Vagina (tissue), 2 donors: ENCODE data around the gene POLG2. TPM values are rescaled to one million over a fixed set of nuclear protein-coding genes. Genes with fewer than 3 reads are reported as not detected.
A peak's percentile ranks its signal among the peaks of the same experiment; 100 is the strongest.

Source experiments
- DNase-seq, 2 donors: peaks; one replicate each; pipeline ENCODE4 v3.0.0-alpha.2; 2017; ENCODE audit errors: extremely low spot score in 2 of 2
- H3K27ac ChIP-seq: fragments of 200-600 bp; sonication (generic); one replicate; pipeline ENCODE4 v1.5.1; 2019
- H3K27me3 ChIP-seq: fragments of 200-600 bp; sonication (generic); one replicate; pipeline ENCODE4 v1.5.1; 2019
- H3K36me3 ChIP-seq, 2 donors: fragments of 200-600 bp; sonication (generic); one replicate each; pipeline ENCODE4 v1.5.1; 2017 to 2019
- H3K4me1 ChIP-seq: fragments of 200-600 bp; sonication (generic); one replicate; pipeline ENCODE4 v1.5.1; 2019
- H3K4me3 ChIP-seq, 2 donors: fragments of 200-600 bp; sonication (generic); 1 replicate in 1 of 2; 2 replicates in 1 of 2; pipeline ENCODE4 v1.5.1; 2016 to 2019
- H3K9me3 ChIP-seq: fragments of 200-600 bp; sonication (generic); one replicate; pipeline ENCODE4 v1.5.1; 2019
- CTCF ChIP-seq, 3 experiments: fragments of 450-650 bp in 2 of 3; fragments of 200-600 bp in 1 of 3; sonication (generic) in 1 of 3; IDR thresholded peaks; one replicate each; pipeline ENCODE4 v1.5.1; 2017 to 2019; ENCODE audit warnings: antibody characterized with exemption in 3 of 3, mild to moderate bottlenecking in 2 of 3, moderate library complexity in 2 of 3
- POLR2A ChIP-seq, 2 donors: fragments of 450-650 bp; IDR thresholded peaks; one replicate each; pipeline ENCODE4 v1.6.1; 2017; ENCODE audit warnings: antibody characterized with exemption in 2 of 2, mild to moderate bottlenecking in 2 of 2, moderate library complexity in 2 of 2
- POLR2AphosphoS5 ChIP-seq, 2 donors: sonication (generic); formaldehyde crosslinking; IDR thresholded peaks; one replicate each; pipeline ENCODE4 v1.9.0; 2017; ENCODE audit warnings: antibody characterized with exemption in 2 of 2, mild to moderate bottlenecking in 2 of 2, low read depth in 1 of 2; ENCODE audit not compliant: insufficient read depth in 1 of 2
- intact Hi-C: fragments of 100-400 bp; cut with DNase I; formaldehyde crosslinking; loops from one replicate; pipeline ENCODE4 v1.15.1; 2023
- total RNA-seq: library from RNA; depleted of rRNA; stranded (reverse); fragments of >200 nt; gene quantifications from one replicate; pipeline ENCODE4 v1.2.3, GENCODE V29; 2016

POLG2 gene
- total RNA-seq = 16.7 TPM

DNA sequence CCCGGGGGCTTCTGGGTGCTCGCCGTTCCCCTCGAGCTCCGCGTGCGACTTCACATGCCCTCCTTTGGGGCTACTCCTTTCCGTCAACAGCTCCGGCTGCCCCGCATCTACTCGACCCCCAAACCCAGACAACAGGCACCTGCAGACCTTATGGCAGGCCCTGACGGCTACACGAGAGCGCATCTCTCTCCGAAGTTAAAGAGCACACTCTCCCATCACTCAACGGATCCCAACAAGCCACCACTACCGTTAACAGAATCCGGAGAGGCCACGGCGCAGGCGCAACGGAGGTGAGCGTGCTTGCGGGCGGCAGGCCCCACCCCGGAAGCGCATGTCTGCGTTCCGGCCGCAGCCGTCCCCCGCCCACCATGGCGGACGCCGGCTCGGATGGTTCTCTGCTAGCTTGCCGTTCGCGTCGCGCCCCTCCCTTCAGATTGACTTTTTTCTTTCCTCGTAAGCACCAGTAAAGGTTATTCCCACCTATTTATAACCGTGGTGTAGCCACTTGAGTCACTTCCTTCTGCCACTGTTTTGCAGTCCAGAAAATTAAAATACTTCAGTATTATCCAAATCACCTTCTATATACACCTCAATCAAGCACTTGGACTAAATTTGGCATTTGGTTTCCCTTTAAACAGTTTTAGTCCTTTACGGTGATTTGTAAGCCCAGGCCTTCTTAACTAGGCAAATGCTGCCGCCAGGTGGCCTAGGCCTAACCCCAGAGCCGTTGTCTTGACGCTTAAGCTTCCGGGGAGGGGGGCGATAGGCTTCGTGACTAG lies at the start of gene POLG2:
TSS of gene POLG2 (minus strand) at position 269 of the 779 bp plus-strand sequence. CDS start at position 183, 86 bp downstream.
- Histone ChIP-seq H3K36me3 (peaks cover 15 to 46% of the 10 kb centered on the region in 2 donors), H3K27ac (peak within 1 kb of the TSS; percentile 78), H3K4me1 (peaks cover 71% of the 10 kb centered on the region), H3K4me3 (peak within 1 kb of the TSS; percentile 71 to 78), H3K27me3 (no peaks in the 10 kb centered on the region), H3K9me3 (no peaks in the 10 kb centered on the region)
- peak in 1 of 2 donors; percentile 89 for DNase-seq
- peak; percentile 81 to 90 for TF ChIP-seq POLR2AphosphoS5 (IDR thresholded peaks at IDR 0.05; ENCODE audit: insufficient read depth in 1 of 2, low read depth in 1 of 2)
- TF ChIP-seq POLR2A (IDR thresholded peaks at IDR 0.05) = no peak
- TF ChIP-seq CTCF (IDR thresholded peaks at IDR 0.05) = peak in 1 of 3 experiments; percentile 34
- intact Hi-C loops = loop anchor here (10.0 kb wide), 1 partner anchor 192 kb away; no protein-coding TSS in a partner anchor

GRCh38 chr17:64544742-64545141 lies 47.9 kb upstream of the POLG2 start:
- Histone ChIP-seq H3K36me3 (peaks cover 0 to 30% of the 10 kb centered on the region in 2 donors), H3K9me3 (no peaks in the 10 kb centered on the region), H3K27ac (no peak overlapping the region), H3K27me3 (no peaks in the 10 kb centered on the region), H3K4me3 (no peak overlapping the region), H3K4me1 (no peaks in the 10 kb centered on the region)
- intact Hi-C loops = no loop called here
- no peak for DNase-seq
- TF ChIP-seq POLR2AphosphoS5 (IDR thresholded peaks at IDR 0.05; ENCODE audit: insufficient read depth in 1 of 2, low read depth in 1 of 2) = no peak
- TF ChIP-seq CTCF (IDR thresholded peaks at IDR 0.05) = no peak
- TF ChIP-seq POLR2A (IDR thresholded peaks at IDR 0.05) = no peak

GRCh38 chr17:64540118-64540776 lies 43.4 kb upstream of the POLG2 start:
- intact Hi-C loops = no loop called here
- no peaks in the 10 kb centered on the region for H3K27me3 ChIP-seq
- no peaks in the 10 kb centered on the region for H3K9me3 ChIP-seq
- no peak overlapping the region for H3K4me3 ChIP-seq
- H3K27ac ChIP-seq = no peak overlapping the region
- H3K36me3 ChIP-seq = peaks cover 0 to 34% of the 10 kb centered on the region in 2 donors
- no peak for TF ChIP-seq POLR2A (IDR thresholded peaks at IDR 0.05)
- no peak for TF ChIP-seq CTCF (IDR thresholded peaks at IDR 0.05)
- no peak for TF ChIP-seq POLR2AphosphoS5 (IDR thresholded peaks at IDR 0.05; ENCODE audit: insufficient read depth in 1 of 2, low read depth in 1 of 2)
- no peaks in the 10 kb centered on the region for H3K4me1 ChIP-seq
- no peak for DNase-seq

- H3K9me3 ChIP-seq = no peaks in the 10 kb centered on the region
- H3K36me3 ChIP-seq = peaks cover 0 to 44% of the 10 kb centered on the region in 2 donors
- TF ChIP-seq POLR2AphosphoS5 (IDR thresholded peaks at IDR 0.05; ENCODE audit: insufficient read depth in 1 of 2, low read depth in 1 of 2) (no peak), CTCF (IDR thresholded peaks at IDR 0.05) (no peak), POLR2A (IDR thresholded peaks at IDR 0.05) (no peak)
- no peaks in the 10 kb centered on the region for H3K27me3 ChIP-seq
- H3K27ac ChIP-seq = no peak overlapping the region
- H3K4me1 ChIP-seq = no peaks in the 10 kb centered on the region
- DNase-seq = no peak
- H3K4me3 ChIP-seq = no peak overlapping the region
- intact Hi-C loops = no loop called here
These were observed 41.8 kb upstream of the POLG2 start for GRCh38 chr17:64538508-64539130.
